Common myeloid progenitor, CD34-positive (primary cell): ENCODE results near the gene SLC2A5.

Experiments used
- CTCF ChIA-PET: fragments of 350-600 bp; sonication (Branson Sonifier 250); formaldehyde crosslinking; loops from one replicate; lab custom pipeline; 2021; ENCODE audit warnings: antibody characterized with exemption; lab: Charles Lee
- POLR2A ChIA-PET: fragments of 350-600 bp; sonication (Branson Sonifier 250); formaldehyde crosslinking; loops from one replicate; lab custom pipeline; 2021; ENCODE audit warnings: antibody characterized with exemption; lab: Charles Lee
- DNase-seq, 3 donors: peaks; one replicate each; pipeline versions ENCODE4 v3.0.0 to v3.0.0-alpha.2; 2013
- H3K27ac ChIP-seq, 2 experiments: 1 replicate in 1 of 2; 2 replicates in 1 of 2; pipeline ENCODE4 v1.7.0; 2013; ENCODE audit warnings: inconsistent platforms in 2 of 2, low read length in 2 of 2, mild to moderate bottlenecking in 2 of 2, low read depth in 1 of 2, moderate library complexity in 1 of 2; ENCODE audit not compliant: severe bottlenecking in 2 of 2, insufficient read depth in 1 of 2, poor library complexity in 1 of 2
- H3K27me3 ChIP-seq, 5 experiments: replicated peaks in 2 of 5; 1 replicate in 3 of 5; 2 replicates in 2 of 5; pipeline versions ENCODE4 v1.6.1 to v1.7.0; 2013; ENCODE audit warnings: low read length in 4 of 5, mild to moderate bottlenecking in 2 of 5, moderate library complexity in 2 of 5, inconsistent platforms in 1 of 5; ENCODE audit not compliant: insufficient read depth in 5 of 5, control insufficient read depth in 4 of 5
- H3K36me3 ChIP-seq, 4 experiments: 1 replicate in 2 of 4; 2 replicates in 2 of 4; pipeline versions ENCODE4 v1.6.1 to v1.7.0; 2013; ENCODE audit warnings: low read length in 3 of 4, control low read depth in 1 of 4, mild to moderate bottlenecking in 1 of 4; ENCODE audit not compliant: control insufficient read depth in 4 of 4, insufficient read depth in 4 of 4
- H3K4me1 ChIP-seq, 4 experiments: 1 replicate in 3 of 4; 2 replicates in 1 of 4; pipeline versions ENCODE4 v1.6.1 to v1.7.1; 2013; ENCODE audit warnings: low read length in 3 of 4, mild to moderate bottlenecking in 3 of 4, control low read depth in 1 of 4, inconsistent platforms in 1 of 4, moderate library complexity in 1 of 4; ENCODE audit not compliant: control insufficient read depth in 4 of 4, insufficient read depth in 4 of 4; ENCODE audit errors: control extremely low read depth in 1 of 4
- H3K4me3 ChIP-seq, 7 experiments: 1 replicate in 4 of 7; 2 replicates in 3 of 7; pipeline versions ENCODE4 v1.5.1 to v1.7.0; 2013; ENCODE audit warnings: mild to moderate bottlenecking in 7 of 7, low read length in 6 of 7, moderate library complexity in 6 of 7, inconsistent platforms in 2 of 7, low read depth in 2 of 7, control low read depth in 1 of 7; ENCODE audit not compliant: insufficient read depth in 4 of 7, control insufficient read depth in 1 of 7; ENCODE audit errors: extremely low read depth in 1 of 7
- H3K9me3 ChIP-seq, 5 experiments: 1 replicate in 4 of 5; 2 replicates in 1 of 5; pipeline versions ENCODE4 v1.6.1 to v1.7.1; 2013; ENCODE audit warnings: low read length in 4 of 5, mild to moderate bottlenecking in 2 of 5, inconsistent platforms in 1 of 5, low read depth in 1 of 5, moderate library complexity in 1 of 5; ENCODE audit not compliant: control insufficient read depth in 4 of 5, insufficient read depth in 2 of 5; ENCODE audit errors: control extremely low read depth in 1 of 5
- WGBS: methylation state at CpG from one replicate; pipeline ENCODE4 v1.1.5; 2013; ENCODE audit not compliant: insufficient coverage; 5-methylcytosine and 5-hydroxymethylcytosine counted together

SLC2A5 gene

GRCh38 chr1:9013819-9014218 lies 55.6 kb downstream of the SLC2A5 start:
- POLR2A ChIA-PET, result no interaction called here
- WGBS, result 98% methylated on average over 8 of the region's 8 CpGs
- Histone ChIP-seq H3K4me1 (peaks cover 0 to 27% (median 21%) of the 10 kb centered on the region in 4 experiments), H3K27ac (no peak overlapping the region), H3K4me3 (no peak overlapping the region), H3K27me3 (no peaks in the 10 kb centered on the region), H3K36me3 (no peaks in the 10 kb centered on the region), H3K9me3 (no peaks in the 10 kb centered on the region)
- CTCF ChIA-PET, result interaction anchor here (1.7 to 13.3 kb wide), 4 partner anchors 9 to 90 kb away, joined by 6 to 190 read pairs (median 10); no protein-coding TSS in a partner anchor
- no peak for DNase-seq

GRCh38 chr1:9010781-9011323 lies 58.6 kb downstream of the SLC2A5 start:
- POLR2A ChIA-PET, result interaction anchor here (0.6 kb wide), 3 partner anchors 94 to 152 kb away, joined by 3 to 4 read pairs (median 3); no protein-coding TSS in a partner anchor
- H3K4me1 ChIP-seq, result peaks cover 0 to 27% (median 21%) of the 10 kb centered on the region in 4 experiments
- peak in 2 of 3 donors; percentile 24 to 34 for DNase-seq
- CTCF ChIA-PET, result interaction anchor here (1.0 to 13.3 kb wide), 4 partner anchors 9 to 93 kb away, joined by 3 to 190 read pairs (median 3); no protein-coding TSS in a partner anchor
- no peaks in the 10 kb centered on the region for H3K27me3 ChIP-seq
- H3K4me3 ChIP-seq, result no peak overlapping the region
- no peaks in the 10 kb centered on the region for H3K9me3 ChIP-seq
- 28% methylated on average over 7 of the region's 8 CpGs for WGBS
- no peak overlapping the region for H3K27ac ChIP-seq
- no peaks in the 10 kb centered on the region for H3K36me3 ChIP-seq

- CTCF ChIA-PET, result interaction anchor here (0.7 to 13.3 kb wide), 8 partner anchors 10 to 395 kb away, joined by 3 to 190 read pairs (median 4); no protein-coding TSS in a partner anchor
- H3K27me3 ChIP-seq, result no peaks in the 10 kb centered on the region
- no peaks in the 10 kb centered on the region for H3K36me3 ChIP-seq
- POLR2A ChIA-PET, result no interaction called here
- WGBS, result 57% methylated on average over 12 of the region's 21 CpGs
- H3K9me3 ChIP-seq, result no peaks in the 10 kb centered on the region
- DNase-seq, result peak; percentile 59 to 68 (median 65)
- H3K4me3 ChIP-seq, result no peak overlapping the region
- no peak overlapping the region for H3K27ac ChIP-seq
- peaks cover 0 to 27% (median 18%) of the 10 kb centered on the region in 4 experiments for H3K4me1 ChIP-seq
These were observed 59.7 kb downstream of the SLC2A5 start for GRCh38 chr1:9009438-9010370.

GRCh38 chr1:9008236-9008635 lies 61.2 kb downstream of the SLC2A5 start:
- Histone ChIP-seq H3K4me1 (peaks cover 0 to 35% (median 24%) of the 10 kb centered on the region in 4 experiments), H3K9me3 (no peaks in the 10 kb centered on the region), H3K4me3 (no peak overlapping the region), H3K27me3 (no peaks in the 10 kb centered on the region), H3K27ac (no peak overlapping the region), H3K36me3 (no peaks in the 10 kb centered on the region)
- ChIA-PET POLR2A (no interaction called here), CTCF (interaction anchor here (1.0 to 13.3 kb wide), 4 partner anchors 18 to 128 kb away, joined by 5 to 190 read pairs (median 34); no protein-coding TSS in a partner anchor)
- 100% methylated on average over 7 of the region's 10 CpGs for WGBS
- DNase-seq, result no peak

- no peaks in the 10 kb centered on the region for H3K36me3 ChIP-seq
- no peak for DNase-seq
- ChIA-PET POLR2A (no interaction called here), CTCF (interaction anchor here (1.1 to 13.3 kb wide), 6 partner anchors 13 to 143 kb away, joined by 3 to 190 read pairs (median 13); no protein-coding TSS in a partner anchor)
- H3K4me1 ChIP-seq, result peaks cover 0 to 35% (median 24%) of the 10 kb centered on the region in 4 experiments
- 98% methylated on average over 14 of the region's 19 CpGs for WGBS
- H3K4me3 ChIP-seq, result no peak overlapping the region
- no peaks in the 10 kb centered on the region for H3K27me3 ChIP-seq
- no peak overlapping the region for H3K27ac ChIP-seq
- no peaks in the 10 kb centered on the region for H3K9me3 ChIP-seq
These were observed 62.3 kb downstream of the SLC2A5 start for GRCh38 chr1:9006956-9007615.

GRCh38 chr1:9005395-9005708 lies 64.1 kb downstream of the SLC2A5 start:
- H3K36me3 ChIP-seq, result no peaks in the 10 kb centered on the region
- POLR2A ChIA-PET, result no interaction called here

More at GRCh38 chr1:9005395-9005708, 64.1 kb downstream of the SLC2A5 start:
- H3K4me3 ChIP-seq, result no peak overlapping the region
- CTCF ChIA-PET, result interaction anchor here (0.8 to 13.3 kb wide), 34 partner anchors 9 to 285 kb away, joined by 3 to 190 read pairs (median 6); partner anchors contain the start of gene ENO1
- 93% methylated on average over 2 of the region's 8 CpGs for WGBS
- no peaks in the 10 kb centered on the region for H3K27me3 ChIP-seq
- no peak for DNase-seq
- no peaks in the 10 kb centered on the region for H3K9me3 ChIP-seq
- H3K27ac ChIP-seq, result no peak overlapping the region
- peaks cover 0 to 21% (median 12%) of the 10 kb centered on the region in 4 experiments for H3K4me1 ChIP-seq
